Effector CD8-positive, alpha-beta T cell (primary cell): ENCODE data around the gene PLEKHA8.

ENCODE experiments used
- DNase-seq: peaks from one replicate; lab custom pipeline; 2025; lab: John Stamatoyannopoulos, UW

PLEKHA8 gene

DNA sequence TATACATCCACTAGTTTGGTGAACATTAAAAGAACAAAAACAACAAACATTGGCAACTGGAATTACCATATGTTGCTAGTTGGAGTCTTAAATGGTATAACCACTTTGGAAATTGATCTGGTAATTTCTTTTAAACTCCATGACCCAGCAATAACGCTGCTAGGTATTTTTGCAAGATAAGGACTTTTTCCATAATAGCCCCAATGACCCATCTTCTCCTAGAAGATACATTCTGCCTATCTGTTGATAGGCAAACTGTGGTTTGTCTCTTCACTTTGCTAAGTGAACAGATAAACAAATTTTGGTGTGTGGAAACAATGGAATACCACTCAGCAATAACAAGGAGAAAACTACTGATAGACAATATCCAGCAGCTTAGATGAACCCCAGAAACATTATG, 75.9 kb downstream of the PLEKHA8 start:
- DNase-seq = no peak

DNA sequence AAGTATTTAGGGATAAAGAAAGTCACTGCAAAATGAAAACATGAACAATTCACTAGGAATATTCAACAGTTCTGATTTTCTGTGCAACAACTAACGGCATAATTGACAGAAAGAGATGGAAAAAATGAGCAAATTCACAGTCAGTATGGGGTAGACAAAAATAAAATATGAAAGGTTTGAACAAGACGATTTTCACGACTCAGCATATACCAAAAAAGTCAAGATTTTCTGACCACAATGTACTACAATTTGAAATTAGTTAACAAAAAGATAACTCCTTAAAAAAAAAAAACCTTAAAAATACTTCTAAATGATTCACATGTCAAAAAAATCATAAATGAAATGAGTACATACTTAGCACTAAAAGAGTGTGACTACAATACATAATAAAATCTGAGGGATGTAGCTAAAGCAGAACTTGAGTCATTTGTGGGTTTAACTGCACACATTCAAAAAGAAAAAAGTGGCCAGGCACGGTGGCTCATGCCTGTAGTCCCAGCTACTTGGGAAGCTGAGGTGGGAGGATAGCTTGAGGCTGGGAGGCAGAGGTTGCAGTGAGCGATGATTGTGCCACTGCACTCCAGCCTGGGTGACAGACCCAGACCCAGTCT, 84.0 kb downstream of the PLEKHA8 start:
- no peak for DNase-seq

DNA sequence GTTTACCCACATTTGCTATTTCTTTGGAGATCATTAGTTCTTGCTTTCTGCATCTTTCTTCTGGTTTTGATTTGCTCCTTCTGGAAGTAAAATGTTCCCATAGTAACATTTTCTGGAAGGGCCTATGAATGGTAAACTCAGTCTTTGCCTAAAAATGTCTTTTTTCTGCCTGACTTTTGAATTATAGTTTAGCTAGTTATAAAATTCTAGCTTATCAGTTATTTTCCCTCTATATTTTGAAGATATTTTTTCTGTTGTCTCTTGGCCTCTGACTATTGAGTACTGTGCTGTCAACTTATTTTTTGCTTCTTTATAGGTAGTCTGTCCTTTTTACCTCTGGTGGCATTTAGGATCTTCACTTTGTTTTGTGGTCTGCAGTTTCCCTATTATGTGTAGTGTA, 84.9 kb downstream of the PLEKHA8 start:
- DNase-seq = no peak

DNA sequence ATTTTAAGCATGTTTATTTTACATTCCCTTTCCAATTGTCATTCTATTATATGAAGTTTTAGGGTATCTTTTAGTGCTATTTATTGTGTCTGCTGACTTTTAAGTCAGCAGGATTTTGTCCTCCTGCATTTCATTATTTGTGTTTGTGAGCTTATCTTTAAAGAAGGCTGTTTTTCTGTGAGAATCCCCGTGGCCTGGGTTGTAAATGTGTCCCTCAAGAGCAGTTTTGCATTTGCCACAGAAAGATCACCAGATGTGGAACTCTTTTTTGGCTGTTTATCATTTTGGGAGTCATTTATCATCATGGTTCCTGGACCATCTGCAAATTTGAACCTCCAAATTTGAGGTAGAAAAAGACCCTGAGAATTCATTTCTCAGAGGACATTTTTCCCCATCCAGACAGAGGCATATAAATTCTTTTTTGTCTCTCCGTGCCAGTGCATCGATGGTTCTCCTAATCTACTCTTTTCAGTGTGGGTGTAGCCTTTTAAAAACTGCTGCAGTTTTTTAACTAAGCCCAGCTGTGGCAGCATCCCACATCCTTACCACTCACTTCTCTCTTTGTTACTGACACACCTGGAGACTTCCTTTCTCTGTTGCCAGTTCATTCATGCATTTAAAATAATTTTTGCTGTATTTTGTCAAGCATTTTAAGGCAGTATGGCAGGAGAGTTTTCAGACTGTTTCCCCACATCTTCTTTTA, 86.5 kb downstream of the PLEKHA8 start:
- no peak for DNase-seq

DNA sequence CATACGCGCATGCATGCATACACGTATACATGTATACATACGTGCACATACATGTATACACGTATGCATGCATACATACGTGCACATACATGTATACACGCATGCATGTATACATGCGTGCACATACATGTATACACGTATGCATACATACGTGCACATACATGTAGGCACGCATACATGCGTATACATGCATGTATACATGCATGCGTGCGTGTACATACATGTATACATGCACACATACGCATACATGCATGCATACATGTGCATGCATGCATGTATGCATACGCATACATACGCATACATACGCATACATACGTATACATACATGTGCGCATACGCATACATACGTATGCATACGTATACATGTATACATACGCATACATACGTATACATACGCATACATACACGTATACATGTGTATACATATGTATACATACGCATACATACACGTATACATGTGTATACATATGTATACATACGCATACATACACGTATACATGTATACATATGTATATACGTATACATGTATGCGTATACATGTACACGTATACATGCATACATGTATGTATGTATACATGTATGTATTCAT, 87.6 kb downstream of the PLEKHA8 start:
- no peak for DNase-seq

DNA sequence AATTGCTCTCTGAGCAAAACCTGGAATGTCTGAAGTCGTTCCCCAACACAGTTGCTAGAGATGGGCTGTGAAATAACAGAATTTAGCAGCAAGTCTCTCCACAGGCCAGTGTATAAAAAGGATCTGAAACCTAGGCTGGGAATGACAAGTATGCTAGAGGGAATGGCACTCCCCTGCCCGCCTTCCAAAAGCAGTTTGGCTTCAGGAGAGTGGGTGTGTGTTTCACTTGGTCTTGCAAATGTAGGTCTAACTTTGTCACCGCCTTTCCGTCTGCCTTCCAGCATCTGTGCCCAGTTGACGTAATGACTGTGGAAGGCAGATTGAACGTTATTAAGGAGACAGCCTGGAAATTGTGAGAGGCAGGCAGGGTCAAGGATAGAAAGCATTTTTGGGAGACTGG, 88.6 kb downstream of the PLEKHA8 start:
- no peak for DNase-seq

DNA sequence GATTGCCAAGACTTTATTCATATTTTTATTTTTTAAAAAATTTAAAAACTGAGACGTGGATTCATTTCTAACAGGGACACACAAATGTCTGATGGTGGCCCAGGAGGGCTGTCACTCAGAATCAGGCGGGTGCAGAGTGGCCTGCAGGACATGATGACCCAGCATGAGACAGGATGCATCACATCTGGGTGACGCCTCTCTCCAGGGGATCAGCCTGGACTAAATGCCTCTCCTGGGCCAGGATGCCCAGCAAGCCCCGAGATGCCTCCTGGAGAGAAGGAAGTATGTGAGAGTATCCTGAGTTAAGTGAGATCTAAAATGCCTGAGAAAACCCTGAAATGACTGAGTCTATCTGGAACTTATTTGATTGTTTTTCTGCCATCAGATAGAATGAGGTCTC, 89.7 kb downstream of the PLEKHA8 start:
- DNase-seq = no peak

DNA sequence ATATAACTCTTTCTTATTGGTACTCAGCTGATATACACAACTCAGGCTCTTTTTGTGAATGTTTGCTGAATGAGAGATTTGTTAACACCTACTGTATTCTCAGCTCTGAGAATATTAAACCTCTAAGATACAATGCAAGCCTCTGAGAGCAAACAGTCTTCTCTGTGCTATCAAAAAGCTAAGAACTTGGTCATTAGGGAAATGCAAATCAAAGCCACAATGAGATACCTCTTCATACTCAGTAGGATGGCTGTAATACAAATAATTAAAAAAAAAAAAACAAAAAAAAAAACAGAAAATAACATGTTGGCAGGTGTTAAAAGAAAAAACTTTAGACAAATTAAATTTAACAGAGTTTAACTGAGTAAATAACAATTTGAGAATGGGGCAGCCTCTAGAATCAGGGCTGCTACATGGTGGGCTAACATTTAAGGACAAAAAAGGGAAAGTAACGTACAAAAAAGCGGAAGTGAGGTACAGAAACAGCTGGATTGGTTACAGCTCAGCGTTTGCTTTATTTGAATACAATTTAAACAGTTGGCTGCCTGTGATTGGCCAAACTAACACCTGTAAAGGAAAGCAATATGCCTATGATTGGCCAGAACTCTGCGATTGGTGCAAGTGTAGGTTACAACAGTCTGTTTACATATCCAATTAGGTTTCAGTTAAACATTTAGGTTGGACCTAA, 91.8 kb downstream of the PLEKHA8 start:
- DNase-seq = no peak

DNA sequence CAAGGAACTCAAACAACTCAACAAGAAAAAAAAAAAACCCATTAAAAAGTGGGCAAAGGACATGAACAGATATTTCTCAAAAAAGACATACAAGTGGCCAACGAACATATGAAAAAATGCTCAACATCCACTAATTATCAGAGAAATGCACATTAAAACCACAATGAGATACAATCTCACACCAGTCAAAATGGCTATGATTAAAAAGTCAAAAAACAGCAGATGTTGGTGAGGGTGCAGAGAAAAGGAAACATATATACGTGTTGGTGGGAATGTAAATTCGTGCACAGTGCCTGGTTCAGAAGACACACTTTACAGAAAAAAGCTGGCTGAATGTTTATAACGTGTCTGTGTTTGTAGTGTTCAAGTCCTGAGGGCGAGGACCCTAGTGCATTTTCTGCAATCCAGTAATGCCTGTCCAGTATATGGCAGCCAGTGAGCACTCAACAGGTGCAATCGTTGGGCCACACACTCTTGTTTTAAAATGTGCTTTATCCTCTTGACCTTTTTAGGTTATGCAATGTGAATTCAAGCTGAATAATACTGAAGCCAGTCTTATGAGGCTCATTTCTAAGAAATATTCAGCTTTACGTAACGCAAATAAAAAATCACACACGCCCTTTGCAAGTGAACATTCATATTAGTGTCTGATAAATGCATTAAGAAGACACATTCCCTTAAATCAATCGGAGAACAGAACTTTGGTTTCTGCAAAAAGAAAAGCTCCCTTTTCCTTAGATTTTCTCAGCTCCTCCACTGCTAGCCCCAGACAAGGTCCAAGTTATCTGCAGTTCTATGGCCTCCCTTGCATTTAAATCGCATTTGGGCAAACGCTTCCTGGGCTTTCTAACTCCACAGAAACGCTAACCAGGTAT, 105.8 kb downstream of the PLEKHA8 start:
- DNase-seq = no peak

DNA sequence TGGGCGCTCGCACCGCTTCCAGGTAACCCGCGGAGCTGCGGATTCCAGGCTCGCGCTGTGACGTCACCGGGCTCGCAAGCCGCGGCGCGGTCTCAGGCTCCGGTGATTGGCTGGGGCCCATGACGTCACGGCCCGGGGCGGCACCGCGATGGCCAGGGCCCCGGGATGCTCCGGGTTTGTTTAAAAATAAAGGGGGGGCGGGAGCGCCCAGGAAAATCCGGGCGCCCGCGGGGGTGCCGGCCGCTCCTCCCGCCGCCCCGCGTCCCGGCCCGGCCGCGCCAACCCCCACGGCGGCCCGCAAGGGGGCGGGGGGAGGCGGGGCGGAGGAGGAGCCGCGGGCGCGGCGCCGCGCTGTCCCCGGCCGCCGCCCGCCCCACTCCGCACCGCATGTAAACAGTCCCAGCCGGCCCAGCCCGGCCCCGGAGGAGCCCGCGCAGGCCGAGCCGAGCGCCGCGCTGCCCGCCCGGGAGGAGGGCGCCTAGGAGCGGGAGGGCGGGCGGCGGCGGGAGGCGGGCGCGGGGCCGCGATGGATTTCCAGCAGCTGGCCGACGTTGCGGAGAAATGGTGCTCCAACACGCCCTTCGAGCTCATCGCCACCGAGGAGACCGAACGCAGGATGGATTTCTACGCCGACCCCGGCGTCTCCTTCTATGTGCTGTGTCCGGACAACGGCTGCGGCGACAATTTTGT, 106.5 kb downstream of the PLEKHA8 start, which contains the start of gene MTURN:
MTURN (plus strand) TSS at position 376 of the 690 bp plus-strand sequence; CDS start at position 527, 151 bp downstream.
- peak; percentile 83 for DNase-seq

DNA sequence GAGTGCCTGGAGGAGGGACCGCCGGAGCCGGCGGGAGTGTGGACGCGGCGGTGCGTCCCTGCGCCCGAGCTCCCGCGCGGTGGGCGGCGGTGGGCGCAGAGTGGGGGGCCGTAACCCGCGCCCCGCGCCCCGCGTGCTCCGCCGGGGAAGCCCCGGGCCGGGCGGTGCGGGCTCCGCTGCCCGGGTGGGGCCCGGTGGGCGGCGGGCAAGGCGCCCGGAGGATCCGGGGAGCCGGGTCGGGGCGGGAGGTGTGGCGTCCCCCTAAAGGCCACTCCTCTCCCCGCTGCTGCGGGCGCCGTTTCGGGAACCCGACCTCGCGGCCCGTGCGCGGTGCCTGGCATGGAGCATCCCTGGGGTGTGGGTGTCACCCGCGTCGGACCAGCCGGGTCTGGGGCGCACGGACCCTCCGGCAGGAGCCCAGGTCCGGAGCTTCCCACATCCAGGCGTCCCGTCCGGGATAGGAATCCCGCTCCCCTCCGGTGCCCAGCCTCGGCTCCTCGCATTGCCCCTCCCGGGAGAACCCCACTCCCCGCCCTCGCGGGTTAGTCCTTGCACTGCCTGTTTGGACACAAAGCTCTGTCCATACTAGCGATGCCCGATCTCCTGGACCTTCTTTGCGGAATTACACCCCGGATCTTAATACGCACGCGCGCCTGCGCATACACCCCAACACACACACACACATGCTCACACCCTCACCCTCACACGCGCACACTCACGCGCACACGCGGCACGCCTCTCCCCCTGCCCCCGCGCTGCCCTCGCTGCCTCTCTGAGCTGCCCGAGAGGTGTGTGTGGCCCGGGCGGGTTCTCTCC, 107.3 kb downstream of the PLEKHA8 start:
- DNase-seq = peak; percentile 28

DNA sequence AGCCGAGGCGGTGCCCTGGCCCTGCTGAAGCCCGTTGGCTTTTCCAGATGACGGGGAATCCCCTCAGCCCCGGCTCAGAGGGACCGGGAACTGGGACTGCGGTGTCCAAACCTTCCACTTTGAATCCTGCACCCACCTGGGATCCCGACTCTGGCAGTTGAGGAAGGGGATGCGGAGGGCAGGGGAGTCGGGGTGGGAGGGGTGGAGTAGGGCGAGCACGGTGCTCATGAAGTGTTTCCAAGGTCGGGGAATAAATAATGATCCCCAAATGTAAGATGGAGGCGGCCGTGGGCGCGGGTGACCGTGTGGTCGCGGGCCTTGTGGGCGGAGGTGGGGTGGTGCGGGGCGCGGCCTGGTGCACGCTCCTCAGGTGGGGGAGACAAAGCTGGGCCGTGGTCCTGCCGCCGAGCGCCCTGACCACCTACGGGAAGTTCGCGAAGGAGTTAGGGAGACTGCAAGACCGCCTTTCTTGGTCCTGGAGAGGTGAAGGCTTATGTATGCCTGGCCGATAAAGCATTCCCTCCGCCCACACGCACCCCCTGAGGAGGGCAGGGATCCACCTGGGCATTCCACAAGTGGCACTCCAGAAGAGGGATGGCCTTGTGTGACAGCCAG, 108.0 kb downstream of the PLEKHA8 start:
- DNase-seq = no peak

DNA sequence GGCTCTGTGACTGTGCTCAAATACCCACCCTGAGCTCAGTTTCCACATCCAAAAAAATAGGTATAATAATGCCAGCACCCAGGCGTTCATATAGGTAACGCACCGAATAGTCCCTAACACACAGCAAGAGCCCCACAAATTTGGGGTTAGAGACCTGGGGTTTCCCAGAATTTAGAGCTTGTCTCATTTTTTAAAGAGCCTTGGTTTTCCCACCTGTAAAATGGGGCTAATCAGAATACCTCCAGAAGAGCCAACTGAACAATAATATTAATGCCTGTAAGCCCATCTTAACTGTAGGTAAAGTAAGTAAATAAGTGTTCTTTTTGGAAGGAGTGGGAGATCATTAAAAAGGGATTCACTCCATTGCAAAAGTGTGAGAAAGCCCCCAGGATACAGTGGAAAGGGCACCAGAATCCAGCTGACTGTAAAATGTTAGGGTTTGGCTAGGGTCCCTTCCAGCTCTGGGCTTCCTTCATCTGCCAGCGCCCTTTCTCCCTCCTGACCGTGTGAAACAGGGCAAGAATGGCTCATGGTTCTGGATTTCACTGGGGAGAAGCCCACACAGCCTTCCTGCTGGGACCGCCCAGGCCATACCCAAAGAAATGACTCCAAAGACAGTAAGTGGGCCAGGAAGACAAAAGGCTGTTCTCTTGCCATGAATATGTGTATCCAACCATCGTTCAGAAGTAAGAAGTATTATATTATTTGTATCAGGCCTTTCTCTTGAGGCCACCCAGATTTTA, 108.7 kb downstream of the PLEKHA8 start:
- DNase-seq = no peak

DNA sequence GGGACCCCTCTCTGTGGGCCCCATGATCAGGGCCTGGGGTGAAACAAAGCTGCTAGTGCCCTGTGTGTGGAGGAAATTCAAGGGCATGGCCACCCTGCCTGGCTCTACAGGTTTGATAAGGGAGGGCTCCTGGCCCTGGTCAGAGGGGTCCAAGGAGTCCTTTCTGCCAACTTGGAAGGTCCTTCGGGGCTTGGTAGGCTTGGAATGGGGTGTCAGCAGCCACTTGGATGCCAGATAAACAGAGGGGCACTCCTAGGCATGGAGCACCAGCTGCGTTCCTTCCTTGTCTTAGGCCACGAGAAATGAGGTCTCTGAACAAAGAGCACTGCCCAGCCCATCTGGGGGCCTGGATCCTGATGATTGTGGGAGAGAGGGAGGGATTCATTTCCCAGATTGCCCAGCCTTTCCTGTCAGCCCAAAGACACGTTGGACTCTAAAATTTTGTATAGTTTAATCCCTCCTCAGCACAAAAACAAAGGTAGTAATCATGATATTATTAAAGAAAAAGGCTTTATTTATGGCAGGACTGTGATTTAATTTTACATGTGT, 111.7 kb downstream of the PLEKHA8 start:
- DNase-seq = no peak

DNA sequence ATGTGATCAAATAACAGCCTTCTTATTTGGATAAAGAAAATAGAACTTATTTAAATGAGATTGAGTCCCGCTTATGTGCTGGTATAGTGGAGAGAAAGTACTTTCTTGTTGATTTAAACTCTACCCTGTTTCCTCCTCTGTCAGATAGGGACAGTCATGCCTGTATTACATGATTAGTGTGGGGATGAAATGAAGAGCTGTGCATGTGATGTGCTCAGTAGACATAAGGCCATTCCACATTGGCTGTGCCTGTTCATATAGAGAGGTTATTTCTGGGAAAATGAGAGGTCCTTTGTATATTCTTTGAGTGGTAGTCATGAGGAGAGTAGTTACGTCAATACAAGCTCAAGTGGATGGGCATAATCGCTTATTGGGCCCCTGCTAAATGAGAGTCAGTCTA, 112.2 kb downstream of the PLEKHA8 start:
- no peak for DNase-seq

DNA sequence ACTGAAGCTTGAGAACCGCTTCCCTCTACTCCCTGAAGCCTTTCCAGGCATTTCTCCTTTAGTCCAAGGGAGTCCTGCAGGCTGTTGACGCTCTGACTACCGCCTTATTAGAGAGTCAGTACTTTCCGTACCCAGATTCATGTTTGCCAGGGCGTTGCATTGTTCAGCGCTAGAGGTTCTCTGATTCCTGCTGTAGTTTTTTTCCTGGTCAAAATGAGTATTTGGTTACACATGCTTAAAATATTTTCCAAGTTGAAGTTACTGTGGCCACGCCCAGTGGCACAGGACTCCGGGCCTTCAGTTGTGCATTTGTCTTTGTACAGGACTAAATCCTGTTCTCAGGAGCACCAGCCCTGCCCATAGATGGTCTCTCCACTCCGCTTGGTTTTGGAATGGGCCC, 114.5 kb downstream of the PLEKHA8 start:
- DNase-seq = no peak

DNA sequence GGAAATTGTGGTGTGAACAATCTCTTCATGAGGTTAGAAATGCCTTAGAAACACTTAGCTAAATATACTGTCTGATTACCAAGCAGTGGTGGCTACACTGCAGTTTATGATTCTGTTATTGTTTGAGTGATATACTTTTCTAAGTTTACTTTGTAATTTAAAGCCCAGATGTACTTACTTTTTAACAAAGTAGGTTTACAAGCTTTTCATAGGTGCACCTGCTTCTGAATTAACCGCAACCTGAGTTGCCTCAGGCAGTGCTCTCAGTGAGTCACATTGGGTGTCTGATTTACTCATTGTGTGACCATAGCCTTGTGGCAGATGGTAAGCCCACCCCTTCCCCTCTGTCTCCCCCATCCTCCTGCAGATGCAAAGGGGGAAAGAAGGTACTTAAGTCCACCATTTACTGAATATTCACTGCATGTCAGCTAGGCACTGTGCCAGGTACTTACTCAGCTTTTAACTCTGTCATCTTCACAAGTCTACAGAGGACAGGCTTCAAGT, 115.6 kb downstream of the PLEKHA8 start:
- no peak for DNase-seq

DNA sequence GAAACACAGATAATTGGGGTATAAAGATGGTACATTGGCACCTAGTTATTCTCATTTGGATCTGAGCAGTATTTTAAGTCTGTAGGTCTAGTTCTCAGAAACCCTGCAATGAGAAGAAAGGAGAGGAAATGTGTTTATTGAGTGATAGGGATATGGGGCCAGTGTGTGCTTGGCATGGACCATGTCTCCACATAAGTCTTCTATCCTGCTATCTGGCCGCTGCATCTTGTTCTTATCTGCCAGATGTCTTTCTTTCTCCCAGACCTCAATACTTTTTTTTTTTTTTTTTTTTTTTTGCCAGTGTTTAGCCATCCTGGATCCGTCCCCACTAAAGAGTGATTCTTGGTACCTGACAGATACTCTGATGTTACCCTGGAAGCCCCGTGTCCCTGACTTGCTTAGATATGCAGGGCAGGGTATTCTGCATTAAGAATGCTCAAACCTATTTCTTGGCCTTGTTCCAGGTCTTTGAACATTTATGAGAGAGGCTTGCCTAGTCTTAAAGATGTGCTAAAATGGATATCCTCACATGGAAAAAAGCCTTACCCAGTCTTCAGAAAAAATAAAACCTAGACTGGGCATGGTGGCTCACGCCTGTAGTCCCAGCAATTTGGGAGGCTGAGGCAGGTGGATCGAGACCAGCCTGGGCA, 116.6 kb downstream of the PLEKHA8 start:
- DNase-seq = no peak
